ENCODE measurements around the gene KIRREL3. TPM values are rescaled to one million over a fixed set of nuclear protein-coding genes. Genes with fewer than 3 reads are reported as not detected.

The KIRREL3 gene
- total RNA-seq, result not detected

GRCh38 chr11:127000291-127000968, at the start of gene KIRREL3:
Gene KIRREL3 (minus strand): TSS chr11:127000770.
- DNase-seq, result no peak

- no peak for DNase-seq
Measured at GRCh38 chr11:127050186-127050585, 49.6 kb upstream of the KIRREL3 start.

GRCh38 chr11:127049486-127049885, 48.9 kb upstream of the KIRREL3 start:
- no peak for DNase-seq

DNA sequence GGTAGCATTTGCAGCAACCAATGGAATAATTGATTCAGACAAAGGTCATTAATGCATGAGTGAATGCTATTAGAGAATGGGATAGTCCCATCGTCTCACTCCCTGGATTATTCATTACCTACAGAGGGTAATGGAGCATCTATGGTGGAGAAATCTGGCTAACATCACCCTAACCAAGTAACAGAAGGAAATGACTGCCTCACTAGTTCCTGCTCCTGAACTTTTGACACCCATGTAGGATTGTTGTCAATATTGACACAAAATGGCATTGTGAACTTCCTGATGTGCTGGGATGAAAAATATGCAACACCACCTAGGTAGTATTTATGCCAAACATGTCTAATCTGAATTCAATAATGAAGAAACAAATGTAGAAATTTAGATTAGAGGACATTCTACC, 44.0 kb upstream of the KIRREL3 start:
- no peak for DNase-seq

GRCh38 chr11:127042445-127042844, 41.9 kb upstream of the KIRREL3 start:
- no peak for DNase-seq

GRCh38 chr11:127039591-127039990, 39.0 kb upstream of the KIRREL3 start:
- no peak for DNase-seq

- DNase-seq, result no peak
Measured at GRCh38 chr11:127037596-127037995, 37.0 kb upstream of the KIRREL3 start.

GRCh38 chr11:127037001-127037400, 36.4 kb upstream of the KIRREL3 start:
- DNase-seq, result no peak

GRCh38 chr11:127035824-127036223, 35.3 kb upstream of the KIRREL3 start:
- DNase-seq, result no peak

DNA sequence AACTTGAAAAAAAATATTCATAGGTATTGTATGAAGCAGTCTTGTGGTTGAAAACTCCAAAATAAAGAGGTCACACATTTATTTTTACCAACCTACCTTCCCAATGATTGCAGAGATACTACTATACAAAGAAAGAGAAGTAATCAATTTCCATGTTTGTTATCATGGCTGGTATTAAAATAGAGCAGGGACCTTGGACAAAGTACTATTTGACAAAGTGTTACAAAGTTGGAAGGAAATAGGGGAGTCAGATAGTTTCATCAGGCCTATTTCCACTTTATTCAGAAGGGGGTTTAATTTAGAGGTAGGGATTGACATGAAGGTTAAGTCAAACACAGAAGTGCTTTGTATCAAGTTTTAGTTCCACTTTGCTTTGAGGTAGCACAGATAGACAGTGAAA, 34.4 kb upstream of the KIRREL3 start:
- DNase-seq, result no peak

DNA sequence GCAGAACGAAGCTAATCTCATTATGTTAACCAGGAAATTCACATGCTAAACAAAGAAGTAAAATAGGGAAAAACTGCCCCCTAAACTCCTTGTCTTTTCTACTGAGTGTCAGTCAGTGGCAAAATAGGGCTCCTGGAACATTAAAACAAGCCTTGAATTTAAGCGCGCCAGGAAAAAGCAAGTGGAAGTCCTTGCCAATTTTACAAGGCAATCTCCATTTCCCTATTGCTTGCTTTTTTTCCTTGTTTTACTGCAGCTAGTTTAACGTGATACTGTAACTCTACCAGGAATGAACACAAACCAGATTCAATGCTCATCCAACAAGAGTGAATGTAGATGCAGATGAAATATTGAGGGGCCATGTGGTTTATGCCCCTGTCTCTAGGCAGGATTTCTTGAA, 28.1 kb upstream of the KIRREL3 start:
- DNase-seq, result no peak

- DNase-seq, result no peak
Measured at GRCh38 chr11:127027789-127028188, 27.2 kb upstream of the KIRREL3 start.

DNA sequence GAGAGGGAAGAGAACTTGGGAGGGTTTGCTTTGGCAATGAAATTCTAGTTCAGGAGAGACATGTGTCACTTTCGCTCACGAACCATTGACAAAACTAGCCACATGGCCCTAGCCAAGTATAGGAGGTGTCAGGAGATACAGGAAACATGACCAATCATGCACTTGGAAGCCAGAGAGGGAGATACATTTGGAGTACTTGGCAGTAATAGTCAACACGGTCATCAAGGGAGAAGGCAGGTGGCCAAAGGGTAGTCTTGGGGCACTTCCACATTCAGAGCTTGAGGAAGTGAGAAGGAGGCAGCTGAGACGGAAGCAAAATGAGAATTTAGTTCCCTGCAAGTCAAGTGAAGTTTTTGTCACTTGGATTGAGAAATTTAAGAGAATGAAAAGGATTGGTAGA, 26.4 kb upstream of the KIRREL3 start:
- no peak for DNase-seq

GRCh38 chr11:127023991-127024390, 23.4 kb upstream of the KIRREL3 start:
- DNase-seq, result no peak

- no peak for DNase-seq
Measured at GRCh38 chr11:127018683-127019279, 18.2 kb upstream of the KIRREL3 start.

GRCh38 chr11:127017482-127017881, 16.9 kb upstream of the KIRREL3 start:
- DNase-seq, result no peak

- DNase-seq, result no peak
Measured at GRCh38 chr11:127013550-127013949, 13.0 kb upstream of the KIRREL3 start.

DNA sequence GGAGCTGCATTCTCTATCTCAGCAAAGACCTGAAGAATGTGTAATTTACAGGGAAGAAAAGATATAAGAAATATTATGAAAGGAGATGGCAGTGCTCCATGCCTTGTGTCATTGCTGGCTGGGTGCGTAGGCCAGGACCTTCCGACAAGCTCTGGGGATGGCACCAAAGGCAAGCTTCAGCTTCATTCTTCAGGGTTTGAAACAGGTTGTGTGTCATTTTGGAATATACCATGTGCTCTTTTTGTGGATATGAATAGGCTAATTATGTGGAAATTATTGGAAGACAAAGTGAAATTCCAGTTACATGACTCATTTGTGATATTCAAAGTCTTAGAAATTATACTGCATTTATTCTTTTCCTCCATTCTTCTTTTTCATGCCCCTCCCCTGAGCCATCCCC, 5.7 kb upstream of the KIRREL3 start:
- DNase-seq, result no peak

DNA sequence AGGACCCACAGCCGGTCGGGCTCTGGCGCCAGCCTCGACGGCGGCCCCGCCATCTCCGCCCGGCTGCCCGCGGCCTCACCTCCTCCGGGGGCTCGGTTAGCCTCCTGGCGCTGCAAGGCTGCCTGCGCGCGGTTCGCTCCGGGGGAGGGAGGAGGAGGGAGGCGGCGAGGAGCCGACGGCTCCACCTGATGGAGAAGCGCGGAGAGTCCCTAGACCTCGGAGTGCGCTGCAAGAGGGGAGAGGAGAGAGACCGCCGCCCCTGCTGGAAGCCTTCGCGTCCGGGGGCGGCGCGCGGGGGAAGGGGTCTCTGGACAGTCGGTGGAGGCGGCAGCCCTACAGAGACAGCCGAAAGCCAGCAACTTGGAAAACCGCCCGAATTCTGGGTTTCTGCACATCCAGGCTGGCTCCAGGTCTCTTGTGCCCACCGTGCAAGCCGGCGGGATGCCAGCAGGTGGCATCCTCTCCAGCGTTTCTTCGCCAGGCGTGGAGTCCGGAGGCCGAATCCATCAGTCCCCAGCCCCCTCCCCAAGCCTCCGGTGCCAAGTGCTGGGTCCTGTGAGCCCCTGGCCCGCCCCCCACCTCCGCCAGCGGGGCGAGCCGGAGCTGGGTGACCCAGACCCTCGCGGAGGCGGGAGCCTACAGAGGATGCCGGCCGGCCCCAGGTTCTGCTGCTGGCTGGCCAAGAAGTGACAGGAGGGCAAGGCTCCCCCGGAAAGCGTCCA, 2.9 kb upstream of the KIRREL3 start:
- DNase-seq, result no peak

GRCh38 chr11:127002669-127003259, 2.2 kb upstream of the KIRREL3 start:
- no peak for DNase-seq

- DNase-seq, result no peak
Measured at GRCh38 chr11:127000981-127001380, 411 bp upstream of the KIRREL3 start.

- no peak for DNase-seq
Measured at GRCh38 chr11:126999366-126999765, 1.2 kb downstream of the KIRREL3 start.

- no peak for DNase-seq
Measured at GRCh38 chr11:126997641-126998040, 2.9 kb downstream of the KIRREL3 start.

- DNase-seq, result no peak
Measured at GRCh38 chr11:126997196-126997595, 3.4 kb downstream of the KIRREL3 start.

Measured in effector CD4-positive, alpha-beta T cell (primary cell).